ENCODE measurements around the gene NCOA6.

The NCOA6 gene

DNA sequence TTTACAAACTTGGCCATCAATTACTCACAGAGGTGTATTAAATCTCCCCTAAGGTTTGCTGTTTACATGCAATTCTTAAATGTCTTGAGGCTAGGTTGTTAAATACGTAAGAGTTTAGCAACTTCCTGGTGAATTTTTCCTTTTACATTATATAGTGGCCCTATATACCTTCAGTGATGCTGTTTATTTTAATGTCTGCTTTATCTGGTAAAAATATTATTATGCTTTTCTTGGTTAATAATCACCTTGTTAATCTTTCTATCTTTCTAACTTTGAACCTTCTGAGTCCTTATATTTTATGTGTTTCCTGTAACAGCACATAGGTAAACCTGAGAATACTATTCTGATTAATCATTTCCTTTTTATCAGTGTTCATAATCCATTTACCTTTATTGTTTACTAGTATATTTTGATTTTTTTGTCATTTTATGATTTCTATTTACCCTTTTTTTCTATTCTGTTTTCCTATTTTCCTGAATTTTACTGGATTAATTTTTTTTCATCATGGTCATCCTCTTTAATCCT, 63.4 kb downstream of the NCOA6 start:
- H3K4me3 ChIP-seq (ENCODE audit: low read length) = no peak overlapping the region
- no peaks in the 10 kb centered on the region for H3K27me3 ChIP-seq (ENCODE audit: control insufficient read depth, insufficient read depth, low read length)
- no peaks in the 10 kb centered on the region for H3K9me3 ChIP-seq (ENCODE audit: control insufficient read depth, low read length)
- H3K9ac ChIP-seq (ENCODE audit: low read length) = no peak overlapping the region
- H3K36me3 ChIP-seq (ENCODE audit: control insufficient read depth, insufficient read depth, low read length) = peaks cover 7% of the 10 kb centered on the region
- no peaks in the 10 kb centered on the region for H3K4me1 ChIP-seq (ENCODE audit: control insufficient read depth, insufficient read depth, low read length)

- Histone ChIP-seq H3K9me3 (ENCODE audit: control insufficient read depth, low read length) (no peaks in the 10 kb centered on the region), H3K4me1 (ENCODE audit: control insufficient read depth, insufficient read depth, low read length) (no peaks in the 10 kb centered on the region), H3K36me3 (ENCODE audit: control insufficient read depth, insufficient read depth, low read length) (peaks cover 5% of the 10 kb centered on the region), H3K9ac (ENCODE audit: low read length) (no peak overlapping the region), H3K4me3 (ENCODE audit: low read length) (no peak overlapping the region), H3K27me3 (ENCODE audit: control insufficient read depth, insufficient read depth, low read length) (no peaks in the 10 kb centered on the region)
These were observed 70.1 kb downstream of the NCOA6 start for GRCh38 chr20:34755367-34755766.

GRCh38 chr20:34754611-34755010, 70.8 kb downstream of the NCOA6 start:
- H3K9me3 ChIP-seq (ENCODE audit: control insufficient read depth, low read length) = no peaks in the 10 kb centered on the region
- no peak overlapping the region for H3K9ac ChIP-seq (ENCODE audit: low read length)
- no peak overlapping the region for H3K4me3 ChIP-seq (ENCODE audit: low read length)
- no peaks in the 10 kb centered on the region for H3K27me3 ChIP-seq (ENCODE audit: control insufficient read depth, insufficient read depth, low read length)
- H3K4me1 ChIP-seq (ENCODE audit: control insufficient read depth, insufficient read depth, low read length) = no peaks in the 10 kb centered on the region
- H3K36me3 ChIP-seq (ENCODE audit: control insufficient read depth, insufficient read depth, low read length) = peaks cover 12% of the 10 kb centered on the region

- H3K36me3 ChIP-seq (ENCODE audit: control insufficient read depth, insufficient read depth, low read length) = peaks cover 15% of the 10 kb centered on the region
- no peak overlapping the region for H3K9ac ChIP-seq (ENCODE audit: low read length)
- H3K27me3 ChIP-seq (ENCODE audit: control insufficient read depth, insufficient read depth, low read length) = no peaks in the 10 kb centered on the region
- no peaks in the 10 kb centered on the region for H3K4me1 ChIP-seq (ENCODE audit: control insufficient read depth, insufficient read depth, low read length)
- H3K9me3 ChIP-seq (ENCODE audit: control insufficient read depth, low read length) = no peaks in the 10 kb centered on the region
- no peak overlapping the region for H3K4me3 ChIP-seq (ENCODE audit: low read length)
These were observed 71.6 kb downstream of the NCOA6 start for GRCh38 chr20:34753706-34754461.

- H3K27me3 ChIP-seq (ENCODE audit: control insufficient read depth, insufficient read depth, low read length) = no peaks in the 10 kb centered on the region
- H3K36me3 ChIP-seq (ENCODE audit: control insufficient read depth, insufficient read depth, low read length) = peaks cover 10% of the 10 kb centered on the region
- no peak overlapping the region for H3K4me3 ChIP-seq (ENCODE audit: low read length)
These were observed 74.0 kb downstream of the NCOA6 start for GRCh38 chr20:34751453-34751852.

DNA sequence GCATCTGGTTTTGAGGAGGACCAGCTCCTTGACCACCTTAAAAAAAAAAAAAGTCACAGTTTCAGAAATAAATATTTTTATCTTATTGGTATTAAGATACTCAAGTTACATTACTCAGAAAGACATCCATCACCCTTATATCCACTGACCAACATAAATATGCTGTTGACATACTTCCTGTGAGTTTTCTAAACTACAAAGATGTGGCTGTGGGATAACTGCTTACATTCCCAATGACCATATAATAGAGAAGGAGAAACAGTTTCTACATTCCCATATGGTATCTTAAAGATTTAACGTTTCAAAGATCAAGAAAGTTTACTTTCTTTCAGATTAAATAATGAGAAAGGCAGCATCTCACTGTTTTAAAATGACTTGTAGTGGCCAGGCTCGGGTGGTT, 75.0 kb downstream of the NCOA6 start:
- H3K36me3 ChIP-seq (ENCODE audit: control insufficient read depth, insufficient read depth, low read length) = peaks cover 10% of the 10 kb centered on the region
- H3K27me3 ChIP-seq (ENCODE audit: control insufficient read depth, insufficient read depth, low read length) = no peaks in the 10 kb centered on the region
- H3K4me1 ChIP-seq (ENCODE audit: control insufficient read depth, insufficient read depth, low read length) = no peaks in the 10 kb centered on the region
- H3K9me3 ChIP-seq (ENCODE audit: control insufficient read depth, low read length) = no peaks in the 10 kb centered on the region
- H3K4me3 ChIP-seq (ENCODE audit: low read length) = no peak overlapping the region
- no peak overlapping the region for H3K9ac ChIP-seq (ENCODE audit: low read length)

More at GRCh38 chr20:34751453-34751852, 74.0 kb downstream of the NCOA6 start:
- Histone ChIP-seq H3K4me1 (ENCODE audit: control insufficient read depth, insufficient read depth, low read length) (no peaks in the 10 kb centered on the region), H3K9ac (ENCODE audit: low read length) (no peak overlapping the region), H3K9me3 (ENCODE audit: control insufficient read depth, low read length) (no peaks in the 10 kb centered on the region)

GRCh38 chr20:34748709-34749108, 76.7 kb downstream of the NCOA6 start:
- no peak overlapping the region for H3K4me3 ChIP-seq (ENCODE audit: low read length)
- H3K9me3 ChIP-seq (ENCODE audit: control insufficient read depth, low read length) = no peaks in the 10 kb centered on the region
- H3K36me3 ChIP-seq (ENCODE audit: control insufficient read depth, insufficient read depth, low read length) = peaks cover 19% of the 10 kb centered on the region
- H3K9ac ChIP-seq (ENCODE audit: low read length) = no peak overlapping the region
- no peaks in the 10 kb centered on the region for H3K27me3 ChIP-seq (ENCODE audit: control insufficient read depth, insufficient read depth, low read length)
- H3K4me1 ChIP-seq (ENCODE audit: control insufficient read depth, insufficient read depth, low read length) = no peaks in the 10 kb centered on the region

- Histone ChIP-seq H3K4me1 (ENCODE audit: control insufficient read depth, insufficient read depth, low read length) (no peaks in the 10 kb centered on the region), H3K27me3 (ENCODE audit: control insufficient read depth, insufficient read depth, low read length) (no peaks in the 10 kb centered on the region), H3K36me3 (ENCODE audit: control insufficient read depth, insufficient read depth, low read length) (peaks cover 19% of the 10 kb centered on the region), H3K9ac (ENCODE audit: low read length) (no peak overlapping the region), H3K4me3 (ENCODE audit: low read length) (no peak overlapping the region), H3K9me3 (ENCODE audit: control insufficient read depth, low read length) (no peaks in the 10 kb centered on the region)
These were observed 78.0 kb downstream of the NCOA6 start for GRCh38 chr20:34747479-34747878.

- Histone ChIP-seq H3K9me3 (ENCODE audit: control insufficient read depth, low read length) (no peaks in the 10 kb centered on the region), H3K4me1 (ENCODE audit: control insufficient read depth, insufficient read depth, low read length) (no peaks in the 10 kb centered on the region), H3K36me3 (ENCODE audit: control insufficient read depth, insufficient read depth, low read length) (peaks cover 19% of the 10 kb centered on the region), H3K27me3 (ENCODE audit: control insufficient read depth, insufficient read depth, low read length) (no peaks in the 10 kb centered on the region), H3K4me3 (ENCODE audit: low read length) (no peak overlapping the region), H3K9ac (ENCODE audit: low read length) (no peak overlapping the region)
These were observed 78.8 kb downstream of the NCOA6 start for GRCh38 chr20:34746674-34747073.

GRCh38 chr20:34744847-34745246, 80.6 kb downstream of the NCOA6 start:
- Histone ChIP-seq H3K4me1 (ENCODE audit: control insufficient read depth, insufficient read depth, low read length) (no peaks in the 10 kb centered on the region), H3K36me3 (ENCODE audit: control insufficient read depth, insufficient read depth, low read length) (peaks cover 14% of the 10 kb centered on the region), H3K9ac (ENCODE audit: low read length) (no peak overlapping the region), H3K27me3 (ENCODE audit: control insufficient read depth, insufficient read depth, low read length) (no peaks in the 10 kb centered on the region), H3K9me3 (ENCODE audit: control insufficient read depth, low read length) (no peaks in the 10 kb centered on the region), H3K4me3 (ENCODE audit: low read length) (no peak overlapping the region)

- Histone ChIP-seq H3K36me3 (ENCODE audit: control insufficient read depth, insufficient read depth, low read length) (peaks cover 9% of the 10 kb centered on the region), H3K27me3 (ENCODE audit: control insufficient read depth, insufficient read depth, low read length) (no peaks in the 10 kb centered on the region), H3K9me3 (ENCODE audit: control insufficient read depth, low read length) (no peaks in the 10 kb centered on the region), H3K9ac (ENCODE audit: low read length) (no peak overlapping the region), H3K4me3 (ENCODE audit: low read length) (no peak overlapping the region), H3K4me1 (ENCODE audit: control insufficient read depth, insufficient read depth, low read length) (no peaks in the 10 kb centered on the region)
These were observed 81.1 kb downstream of the NCOA6 start for GRCh38 chr20:34744340-34744739.

- H3K36me3 ChIP-seq (ENCODE audit: control insufficient read depth, insufficient read depth, low read length) = peaks cover 14% of the 10 kb centered on the region
- H3K4me3 ChIP-seq (ENCODE audit: low read length) = no peak overlapping the region
- no peaks in the 10 kb centered on the region for H3K9me3 ChIP-seq (ENCODE audit: control insufficient read depth, low read length)
- no peak overlapping the region for H3K9ac ChIP-seq (ENCODE audit: low read length)
- H3K4me1 ChIP-seq (ENCODE audit: control insufficient read depth, insufficient read depth, low read length) = no peaks in the 10 kb centered on the region
- H3K27me3 ChIP-seq (ENCODE audit: control insufficient read depth, insufficient read depth, low read length) = no peaks in the 10 kb centered on the region
These were observed 82.4 kb downstream of the NCOA6 start for GRCh38 chr20:34743039-34743438.
